Activated naive CD8-positive, alpha-beta T cell treated with anti-CD3 and anti-CD28 coated beads, Interleukin-2, amount 50 U/mL, for 16 hours (primary cell): ENCODE measurements around the gene CGAS.
"Not testable (repeated sequence)": the region's sequence is repeated elsewhere in the genome, so short reads cannot be mapped to it uniquely, and the experiment has no call there.

Experiments used
- DNase-seq: peaks from one replicate; pipeline ENCODE4 v3.0.0-alpha.2; 2020; ENCODE audit warnings: low read depth, low spot score

The CGAS gene

GRCh38 chr6:73395875-73396274 is 56.2 kb downstream of the CGAS start:
- no peak for DNase-seq

GRCh38 chr6:73394577-73395354 is 57.3 kb downstream of the CGAS start, which contains the start of gene DDX43:
Gene DDX43 (plus strand): TSS chr6:73394828. CDS start chr6:73394906, 78 bp downstream.
- no peak for DNase-seq

- no peak for DNase-seq
Observed at GRCh38 chr6:73393278-73393677, 58.8 kb downstream of the CGAS start.

GRCh38 chr6:73392188-73392587 is 59.9 kb downstream of the CGAS start:
- DNase-seq, result not testable (repeated sequence)

GRCh38 chr6:73391675-73392074 is 60.4 kb downstream of the CGAS start:
- no peak for DNase-seq

- no peak for DNase-seq
Observed at GRCh38 chr6:73389854-73390253, 62.2 kb downstream of the CGAS start.

GRCh38 chr6:73388800-73389512 is 63.1 kb downstream of the CGAS start:
- DNase-seq, result no peak

GRCh38 chr6:73388433-73388799 is 63.7 kb downstream of the CGAS start:
- no peak for DNase-seq

- DNase-seq, result no peak
Observed at GRCh38 chr6:73382462-73383113, 69.5 kb downstream of the CGAS start.

GRCh38 chr6:73381531-73381930 is 70.6 kb downstream of the CGAS start:
- DNase-seq, result not testable (repeated sequence)

GRCh38 chr6:73377225-73377624 is 74.9 kb downstream of the CGAS start:
- DNase-seq, result no peak

- DNase-seq, result no peak
Observed at GRCh38 chr6:73375216-73375615, 76.9 kb downstream of the CGAS start.
